Sigmoid colon (tissue), 7 donors: ENCODE data around the gene ALPK3. TPM values are rescaled to one million over a fixed set of nuclear protein-coding genes. Genes with fewer than 3 reads are reported as not detected.

Experiments used
- DNase-seq: peaks from one replicate; pipeline ENCODE4 v3.0.0-alpha.2; 2019
- H3K27ac ChIP-seq, 4 donors: fragments of 200-600 bp; sonication (generic); one replicate each; pipeline ENCODE4 v1.5.1; 2016 to 2019; ENCODE audit warnings: mild to moderate bottlenecking in 1 of 4
- H3K27me3 ChIP-seq, 3 donors: fragments of 200-600 bp; sonication (generic); one replicate each; pipeline ENCODE4 v1.5.1; 2019; ENCODE audit warnings: mild to moderate bottlenecking in 1 of 3
- H3K36me3 ChIP-seq, 4 donors: fragments of 200-600 bp; sonication (generic); one replicate each; pipeline ENCODE4 v1.5.1; 2016 to 2019
- H3K4me1 ChIP-seq, 4 donors: fragments of 200-600 bp; sonication (generic); one replicate each; pipeline ENCODE4 v1.5.1; 2017 to 2019
- H3K4me3 ChIP-seq, 4 donors: fragments of 200-600 bp; sonication (generic); one replicate each; pipeline ENCODE4 v1.5.1; 2017 to 2019; ENCODE audit warnings: mild to moderate bottlenecking in 2 of 4, moderate library complexity in 1 of 4
- H3K9me3 ChIP-seq, 4 donors: fragments of 200-600 bp in 3 of 4; sonication (generic) in 3 of 4; one replicate each; pipeline versions ENCODE4 v1.5.1 to v1.6.1; 2013 to 2019
- EP300 ChIP-seq, 4 donors: sonication (generic); formaldehyde crosslinking; IDR thresholded peaks; one replicate each; pipeline ENCODE4 v1.6.1; 2017; ENCODE audit warnings: antibody characterized with exemption in 4 of 4
- POLR2A ChIP-seq, 2 donors: fragments of 450-650 bp; IDR thresholded peaks; one replicate each; pipeline ENCODE4 v1.6.1; 2016; ENCODE audit warnings: antibody characterized with exemption in 2 of 2, mild to moderate bottlenecking in 2 of 2, moderate library complexity in 2 of 2
- POLR2AphosphoS5 ChIP-seq, 4 donors: sonication (generic); formaldehyde crosslinking; IDR thresholded peaks; one replicate each; pipeline ENCODE4 v1.6.1; 2017; ENCODE audit warnings: antibody characterized with exemption in 4 of 4
- WGBS, 2 donors: extraction: QIAGEN DNeasy Blood & Tissue Kit; methylation state at CpG; one replicate each; pipeline ENCODE4 v1.1.7; 2013; 5-methylcytosine and 5-hydroxymethylcytosine counted together
- intact Hi-C: fragments of 100-400 bp; cut with DNase I; formaldehyde crosslinking; loops from one replicate; pipeline ENCODE4 v1.15.1; 2023
- polyA plus RNA-seq, 3 donors: library from polyadenylated mRNA; stranded (reverse); fragments of 200-250 nt; gene quantifications; one replicate each; pipeline ENCODE4 v1.2.3, GENCODE V29; 2013
- total RNA-seq, 4 donors: library from RNA; depleted of rRNA; stranded (reverse); fragments of >200 nt; gene quantifications; one replicate each; pipeline ENCODE4 v1.1.0, GENCODE V29; 2016
- TF ChIP-seq, protein P1 (sequence below), 4 experiments: fragments of 450-650 bp in 3 of 4; fragments of 200-600 bp in 1 of 4; IDR thresholded peaks; one replicate each; pipeline ENCODE4 v1.5.1; 2016 to 2019; ENCODE audit warnings: antibody characterized with exemption in 4 of 4, mild to moderate bottlenecking in 3 of 4, moderate library complexity in 2 of 4
- donor health status: healthy with polysubstance abuse.
- donor health status: Bipolar disorder and iron deficiency.
- donor health status: healthy.

The ALPK3 gene
- total and polyA plus RNA-seq, 7 donors, result under 0.01 to 41.0 (median 3.9) TPM

DNA sequence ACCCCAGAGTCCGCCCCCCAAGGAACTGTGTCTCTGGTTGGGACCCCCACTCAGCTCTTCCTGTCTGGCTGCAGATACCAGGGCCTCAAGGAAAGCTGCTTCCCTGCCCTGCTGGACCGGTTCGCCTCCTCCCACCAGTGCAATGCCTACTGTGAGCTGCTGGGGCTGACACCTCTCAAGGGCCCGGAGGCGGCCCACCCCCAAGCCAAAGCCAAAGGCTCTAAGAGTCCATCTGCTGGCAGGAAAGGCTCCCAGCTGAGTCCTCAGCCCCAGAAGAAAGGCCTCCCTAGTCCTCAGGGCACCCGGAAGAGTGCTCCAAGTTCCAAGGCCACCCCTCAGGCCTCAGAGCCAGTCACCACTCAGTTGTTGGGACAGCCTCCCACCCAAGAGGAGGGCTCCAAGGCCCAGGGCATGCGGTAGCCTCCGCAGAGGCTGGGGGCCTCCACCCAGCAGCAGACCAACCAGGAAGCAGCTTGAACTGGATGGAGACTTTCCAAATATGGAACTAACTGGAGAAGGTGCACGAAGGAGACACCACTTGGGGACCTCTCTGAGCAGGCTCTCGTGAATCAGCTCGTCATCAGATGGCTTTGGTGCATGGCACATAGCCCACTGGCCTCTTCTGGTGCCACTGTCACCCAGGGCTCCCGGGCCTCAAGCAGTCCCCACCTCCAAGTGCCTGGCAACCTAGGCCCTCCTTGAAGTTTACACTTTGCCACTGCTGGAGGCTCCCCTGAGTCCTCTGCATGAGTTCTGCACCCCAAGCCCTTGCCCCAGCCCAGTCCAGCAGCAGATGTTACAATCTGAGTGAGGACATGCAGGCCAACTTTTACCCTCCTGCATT is 51.1 kb downstream of the ALPK3 start:
- DNase-seq, result no peak
- H3K4me1 ChIP-seq, result peaks cover 0 to 8% (median 3%) of the 10 kb centered on the region in 4 donors
- H3K36me3 ChIP-seq, result peaks cover 0 to 52% (median 4%) of the 10 kb centered on the region in 4 donors
- TF ChIP-seq, protein P1, sequence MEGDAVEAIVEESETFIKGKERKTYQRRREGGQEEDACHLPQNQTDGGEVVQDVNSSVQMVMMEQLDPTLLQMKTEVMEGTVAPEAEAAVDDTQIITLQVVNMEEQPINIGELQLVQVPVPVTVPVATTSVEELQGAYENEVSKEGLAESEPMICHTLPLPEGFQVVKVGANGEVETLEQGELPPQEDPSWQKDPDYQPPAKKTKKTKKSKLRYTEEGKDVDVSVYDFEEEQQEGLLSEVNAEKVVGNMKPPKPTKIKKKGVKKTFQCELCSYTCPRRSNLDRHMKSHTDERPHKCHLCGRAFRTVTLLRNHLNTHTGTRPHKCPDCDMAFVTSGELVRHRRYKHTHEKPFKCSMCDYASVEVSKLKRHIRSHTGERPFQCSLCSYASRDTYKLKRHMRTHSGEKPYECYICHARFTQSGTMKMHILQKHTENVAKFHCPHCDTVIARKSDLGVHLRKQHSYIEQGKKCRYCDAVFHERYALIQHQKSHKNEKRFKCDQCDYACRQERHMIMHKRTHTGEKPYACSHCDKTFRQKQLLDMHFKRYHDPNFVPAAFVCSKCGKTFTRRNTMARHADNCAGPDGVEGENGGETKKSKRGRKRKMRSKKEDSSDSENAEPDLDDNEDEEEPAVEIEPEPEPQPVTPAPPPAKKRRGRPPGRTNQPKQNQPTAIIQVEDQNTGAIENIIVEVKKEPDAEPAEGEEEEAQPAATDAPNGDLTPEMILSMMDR (IDR thresholded peaks at IDR 0.05), result no peak
- TF ChIP-seq EP300 (IDR thresholded peaks at IDR 0.05) (no peak), POLR2A (IDR thresholded peaks at IDR 0.05) (no peak), POLR2AphosphoS5 (IDR thresholded peaks at IDR 0.05) (no peak)
- H3K4me3 ChIP-seq, result no peak overlapping the region
- H3K9me3 ChIP-seq, result no peaks in the 10 kb centered on the region
- 89 to 92% methylated on average over 12 of the region's 12 CpGs for WGBS, 2 donors
- H3K27ac ChIP-seq, result no peak overlapping the region
- no peaks in the 10 kb centered on the region for H3K27me3 ChIP-seq
- intact Hi-C loops, result no loop called here

DNA sequence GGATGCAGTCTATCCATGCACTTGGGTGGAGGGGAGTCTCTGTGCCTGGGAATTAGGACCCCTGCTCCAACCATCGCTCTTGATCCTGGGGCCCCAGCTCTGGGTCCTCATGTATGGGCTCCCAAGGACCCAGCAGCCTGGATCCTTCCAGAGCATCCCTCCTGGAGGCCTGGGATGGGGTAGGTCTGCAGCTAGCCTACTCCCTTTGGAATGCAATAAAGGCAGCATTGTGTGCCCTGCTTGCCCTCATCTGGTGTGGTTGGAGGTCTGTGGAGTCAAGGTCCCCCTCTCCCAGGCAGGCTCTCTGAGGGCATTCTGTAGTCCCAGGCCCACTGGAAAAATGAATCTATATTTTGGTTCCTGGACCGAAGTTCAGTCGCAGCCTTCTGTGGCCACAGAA is 52.4 kb downstream of the ALPK3 start:
- intact Hi-C loops, result no loop called here
- 89 to 92% methylated on average over 3 of the region's 3 CpGs for WGBS, 2 donors

DNA sequence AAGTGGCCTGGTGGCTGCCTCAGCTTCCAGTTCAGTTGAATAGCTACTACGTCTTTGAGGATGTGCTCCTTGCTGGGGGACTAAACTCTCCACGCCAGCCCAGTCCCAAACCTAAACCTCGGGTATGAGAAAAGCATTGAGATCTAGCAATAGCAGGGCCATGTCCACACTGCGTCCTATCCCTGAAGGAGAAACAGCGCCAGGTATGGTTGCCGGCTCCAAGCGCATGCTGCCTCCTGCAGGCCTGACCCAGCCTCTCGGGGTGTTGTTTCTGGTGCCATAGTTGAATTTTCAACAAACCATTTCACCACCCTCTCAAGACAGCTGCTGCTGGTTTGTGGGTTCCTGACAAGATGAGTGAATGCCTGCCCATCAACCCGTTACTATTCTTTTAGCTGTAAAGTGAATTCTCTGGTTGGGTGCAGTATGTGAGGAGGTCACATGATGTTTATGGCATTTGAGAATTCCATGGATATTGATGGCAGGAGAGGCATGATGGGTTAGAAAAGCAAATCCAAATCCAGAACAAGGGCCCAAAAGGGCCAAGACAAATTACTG is 54.4 kb downstream of the ALPK3 start:
- no peak overlapping the region for H3K27ac ChIP-seq
- TF ChIP-seq POLR2AphosphoS5 (IDR thresholded peaks at IDR 0.05) (no peak), POLR2A (IDR thresholded peaks at IDR 0.05) (no peak), EP300 (IDR thresholded peaks at IDR 0.05) (no peak)
- TF ChIP-seq, protein P1 (IDR thresholded peaks at IDR 0.05), result no peak
- H3K27me3 ChIP-seq, result no peaks in the 10 kb centered on the region
- WGBS, 2 donors, result 93 to 95% methylated on average over 9 of the region's 9 CpGs
- H3K36me3 ChIP-seq, result peaks cover 0 to 31% (median 0%) of the 10 kb centered on the region in 4 donors
- no peak for DNase-seq
- no peak overlapping the region for H3K4me3 ChIP-seq
- H3K9me3 ChIP-seq, result no peaks in the 10 kb centered on the region
- intact Hi-C loops, result no loop called here
- H3K4me1 ChIP-seq, result peaks cover 0 to 8% (median 0%) of the 10 kb centered on the region in 4 donors

More for the DNA sequence above, 52.4 kb downstream of the ALPK3 start:
- H3K9me3 ChIP-seq, result no peaks in the 10 kb centered on the region
- no peak overlapping the region for H3K27ac ChIP-seq
- peaks cover 0 to 8% (median 0%) of the 10 kb centered on the region in 4 donors for H3K4me1 ChIP-seq
- TF ChIP-seq POLR2AphosphoS5 (IDR thresholded peaks at IDR 0.05) (no peak), EP300 (IDR thresholded peaks at IDR 0.05) (no peak), POLR2A (IDR thresholded peaks at IDR 0.05) (no peak)
- TF ChIP-seq, protein P1 (IDR thresholded peaks at IDR 0.05), result no peak
- no peak for DNase-seq
- no peaks in the 10 kb centered on the region for H3K27me3 ChIP-seq
- H3K36me3 ChIP-seq, result peaks cover 0 to 40% (median 0%) of the 10 kb centered on the region in 4 donors
- H3K4me3 ChIP-seq, result no peak overlapping the region

DNA sequence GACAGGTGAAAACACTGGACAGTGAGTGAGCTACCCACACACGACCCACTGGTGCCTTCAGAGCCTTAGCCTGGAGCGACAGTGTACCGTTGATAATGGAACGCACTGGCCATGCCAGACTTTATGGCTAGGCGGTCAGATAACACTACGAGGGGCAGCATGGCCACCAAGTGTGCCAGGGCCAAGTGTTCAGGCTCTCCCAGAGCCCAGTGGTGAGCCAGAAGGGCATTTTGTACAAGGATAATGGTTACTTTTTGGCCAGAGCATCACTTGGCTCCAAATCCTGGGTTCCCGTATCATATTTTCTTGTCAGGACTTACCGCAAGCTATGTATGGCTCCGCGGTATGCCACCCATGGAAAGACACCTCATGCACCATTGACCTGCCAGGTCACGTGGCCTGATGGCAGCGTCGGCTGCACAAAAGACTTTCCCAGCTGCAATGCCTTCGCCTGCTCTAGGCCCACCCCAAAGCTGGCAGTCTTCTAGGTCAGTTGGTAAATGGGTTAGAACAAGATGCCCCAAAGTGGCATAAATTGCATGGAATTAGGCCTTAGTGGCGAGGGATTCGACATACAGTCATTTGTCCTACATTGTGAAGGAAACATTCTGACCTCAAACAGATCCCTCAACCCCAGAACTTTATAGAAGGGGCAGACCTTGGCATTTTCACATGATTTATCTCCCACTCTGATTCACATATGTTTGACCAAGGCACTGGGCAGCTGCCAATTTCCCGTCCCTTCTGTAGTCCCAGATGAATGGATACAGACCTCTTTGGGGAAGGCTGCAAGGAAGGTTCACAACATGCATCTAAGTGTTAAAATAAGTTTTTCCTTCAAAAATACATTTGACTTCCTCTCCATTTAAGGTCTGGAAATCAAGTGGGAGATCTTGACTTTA is 55.1 kb downstream of the ALPK3 start:
- Histone ChIP-seq H3K9me3 (no peaks in the 10 kb centered on the region), H3K27ac (no peak overlapping the region), H3K4me1 (peaks cover 0 to 8% (median 0%) of the 10 kb centered on the region in 4 donors), H3K4me3 (no peak overlapping the region), H3K36me3 (peaks cover 0 to 24% (median 0%) of the 10 kb centered on the region in 4 donors), H3K27me3 (no peaks in the 10 kb centered on the region)
- WGBS, 2 donors, result 87 to 94% methylated on average over 17 of the region's 17 CpGs
- DNase-seq, result no peak
- intact Hi-C loops, result no loop called here
- TF ChIP-seq POLR2A (IDR thresholded peaks at IDR 0.05) (no peak), EP300 (IDR thresholded peaks at IDR 0.05) (no peak), POLR2AphosphoS5 (IDR thresholded peaks at IDR 0.05) (no peak)
- TF ChIP-seq, protein P1 (IDR thresholded peaks at IDR 0.05), result no peak
